Brain microvascular endothelial cell (primary cell): Measurements from ENCODE around the gene APBA2.

ENCODE experiments used
- DNase-seq: peaks from one replicate; pipeline ENCODE4 v3.0.0-alpha.2; 2020
- H3K27ac ChIP-seq: fragments of 250-450 bp; sonication (Bioruptor Pico); 2 replicates; pipeline ENCODE4 v1.5.1; 2020; ENCODE audit warnings: mild to moderate bottlenecking, moderate library complexity
- H3K27me3 ChIP-seq: fragments of 250-450 bp; sonication (Bioruptor Pico); replicated peaks from 2 replicates; pipeline ENCODE4 v1.5.1; 2020; ENCODE audit warnings: mild to moderate bottlenecking
- H3K36me3 ChIP-seq: fragments of 250-450 bp; sonication (Bioruptor Pico); replicated peaks from 2 replicates; pipeline ENCODE4 v1.5.1; 2020; ENCODE audit warnings: mild to moderate bottlenecking
- H3K4me3 ChIP-seq: 2 replicates; pipeline ENCODE4 v1.5.1; 2011; ENCODE audit warnings: low read depth, mild to moderate bottlenecking, control low read depth, low read length, moderate library complexity
- CTCF ChIP-seq: IDR thresholded peaks from 2 replicates; pipeline ENCODE4 v1.5.1; 2011; ENCODE audit warnings: low read depth, mild to moderate bottlenecking, moderate library complexity, low read length, control low read depth, inconsistent platforms; ENCODE audit errors: missing control alignments
- in situ Hi-C: cut with HindIII; loops from 2 replicates; pipeline ENCODE4 v1.10.0; 2017; ENCODE audit warnings: low sequenced_read_pairs, low pct_ligation_motif_present

The APBA2 gene

GRCh38 chr15:29061746-29062145, 176.0 kb downstream of the APBA2 start:
- in situ Hi-C loops = no loop called here
- DNase-seq = no peak
- TF ChIP-seq CTCF = no peak

GRCh38 chr15:29062179-29062591, 176.4 kb downstream of the APBA2 start:
- H3K4me3 ChIP-seq = no peak overlapping the region
- in situ Hi-C loops = no loop called here
- TF ChIP-seq CTCF = no peak
- no peaks in the 10 kb centered on the region for H3K36me3 ChIP-seq
- DNase-seq = no peak
- H3K27ac ChIP-seq = no peak overlapping the region
- no peaks in the 10 kb centered on the region for H3K27me3 ChIP-seq

More at GRCh38 chr15:29061746-29062145, 176.0 kb downstream of the APBA2 start:
- Histone ChIP-seq H3K36me3 (no peaks in the 10 kb centered on the region), H3K4me3 (no peak overlapping the region), H3K27me3 (no peaks in the 10 kb centered on the region), H3K27ac (no peak overlapping the region)

- in situ Hi-C loops = no loop called here
- no peak overlapping the region for H3K27ac ChIP-seq
- no peak for DNase-seq
- no peaks in the 10 kb centered on the region for H3K27me3 ChIP-seq
- no peak overlapping the region for H3K4me3 ChIP-seq
- H3K36me3 ChIP-seq = no peaks in the 10 kb centered on the region
- no peak for TF ChIP-seq CTCF
Observed at GRCh38 chr15:29062626-29063025, 176.9 kb downstream of the APBA2 start.

DNA sequence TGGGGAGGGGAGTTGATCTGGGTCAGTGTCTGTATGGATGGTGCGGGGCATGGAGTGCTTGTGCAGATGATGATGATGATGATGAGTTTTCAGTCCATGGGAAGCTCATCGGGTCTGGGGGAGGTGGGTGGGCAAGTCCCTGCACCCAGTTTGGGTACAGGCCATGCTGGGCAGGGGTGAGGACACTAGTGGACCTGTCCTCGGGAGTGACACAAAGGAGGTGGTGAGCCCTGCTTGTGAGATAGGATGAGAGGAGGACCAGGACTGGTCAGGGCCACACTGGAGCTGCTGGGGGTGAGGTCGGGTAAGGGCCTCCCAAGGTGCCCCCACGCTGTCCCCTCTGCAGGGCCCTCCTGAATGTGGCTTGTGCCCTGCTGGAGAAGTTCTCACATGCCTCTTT, 177.9 kb downstream of the APBA2 start:
- Histone ChIP-seq H3K27me3 (no peaks in the 10 kb centered on the region), H3K36me3 (no peaks in the 10 kb centered on the region), H3K27ac (no peak overlapping the region), H3K4me3 (no peak overlapping the region)
- in situ Hi-C loops = no loop called here
- no peak for TF ChIP-seq CTCF
- no peak for DNase-seq

DNA sequence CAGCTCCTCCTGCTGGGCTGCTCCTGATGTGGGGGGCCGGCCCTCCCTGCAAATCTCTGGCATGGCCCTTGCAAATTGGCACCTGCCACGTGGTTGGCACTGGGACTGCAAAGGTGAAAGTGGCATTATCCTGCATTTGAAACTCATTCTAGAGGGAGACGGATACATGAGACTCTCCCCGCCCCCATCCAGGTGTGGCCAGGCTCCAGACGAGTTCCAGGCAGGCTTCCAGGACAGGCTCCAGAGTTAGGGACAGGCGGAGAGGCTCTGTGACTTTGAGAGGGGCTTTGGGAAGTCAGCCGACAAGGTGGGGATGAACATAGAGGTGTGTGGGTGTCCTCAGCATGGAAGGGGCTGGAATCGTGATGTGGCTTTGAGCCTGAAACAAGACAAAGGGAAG, 178.5 kb downstream of the APBA2 start:
- H3K36me3 ChIP-seq = no peaks in the 10 kb centered on the region
- H3K4me3 ChIP-seq = no peak overlapping the region
- in situ Hi-C loops = no loop called here
- DNase-seq = no peak
- TF ChIP-seq CTCF = no peak
- H3K27me3 ChIP-seq = no peaks in the 10 kb centered on the region
- H3K27ac ChIP-seq = no peak overlapping the region

DNA sequence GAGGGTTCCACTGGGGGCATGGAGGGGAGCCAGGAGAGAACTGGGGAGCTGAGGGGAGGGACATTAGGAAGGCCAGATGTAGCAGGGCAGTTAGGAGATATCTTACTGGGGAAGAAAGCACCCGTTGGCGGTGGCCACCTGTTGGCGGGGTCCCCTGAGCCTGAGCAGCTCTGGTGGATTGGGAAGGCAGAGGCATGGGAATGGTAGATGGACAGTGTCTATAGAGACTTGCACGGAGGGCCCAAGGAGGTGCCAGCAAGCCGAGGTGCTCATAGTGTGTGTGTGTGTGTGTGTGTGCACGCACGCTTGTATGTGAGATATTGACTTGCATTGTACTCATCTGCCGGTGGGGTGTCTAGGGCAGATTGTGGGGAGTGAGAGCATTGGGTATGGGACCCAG, 179.0 kb downstream of the APBA2 start:
- in situ Hi-C loops = no loop called here
- H3K27ac ChIP-seq = no peak overlapping the region
- H3K36me3 ChIP-seq = no peaks in the 10 kb centered on the region
- no peaks in the 10 kb centered on the region for H3K27me3 ChIP-seq
- H3K4me3 ChIP-seq = no peak overlapping the region
- DNase-seq = no peak
- no peak for TF ChIP-seq CTCF
